HepG2 (cell line): ENCODE data around the gene GON7. TPM values are rescaled to one million over a fixed set of nuclear protein-coding genes. Genes with fewer than 3 reads are reported as not detected.

ENCODE experiments used
- ATAC-seq: fragments of 200-7000 bp; cut with Tn5 transposase; 3 replicates; pipeline ENCODE4 v1.9.1; 2020; ENCODE audit warnings: mild to moderate bottlenecking, moderate library complexity
- BruUV-seq: library from RNA; stranded (reverse); fragments of 400-500 nt; replicated peaks from 2 replicates; lab custom pipeline; 2021; lab: Mats Ljungman, UMichigan
- CTCF ChIA-PET: fragments of 300-600 bp; formaldehyde crosslinking; extraction: SDS; loops from one replicate; lab custom pipeline; 2021; ENCODE audit warnings: low total read pairs, inconsistent platforms, low intra/inter-chr PET ratio; lab: Yijun Ruan, JAX
- POLR2A ChIA-PET: fragments of 350-600 bp; sonication (Branson Sonifier 250); formaldehyde crosslinking; loops from one replicate; lab custom pipeline; 2020; ENCODE audit warnings: antibody characterized with exemption, inconsistent platforms; lab: Yijun Ruan, JAX
- DNase-seq: peaks from one replicate; pipeline ENCODE4 v3.0.0-alpha.2; 2015; ENCODE audit warnings: low spot score
- FAIRE-seq: peaks from 3 replicates; lab custom pipeline; 2011; peaks lifted over from hg19 to GRCh38; lab: Jason Lieb, UNC
- H2AFZ ChIP-seq: one replicate; pipeline ENCODE4 v1.6.1; 2011; ENCODE audit warnings: low read length, inconsistent platforms
- H3K27ac ChIP-seq: fragments of 300-600 bp; 3 replicates; pipeline ENCODE4 v1.8.0; 2011; ENCODE audit warnings: mixed run types, mild to moderate bottlenecking, mixed read lengths, low read length, inconsistent platforms; ENCODE audit not compliant: insufficient read depth; ENCODE audit errors: extremely low read length
- H3K27me3 ChIP-seq, 2 experiments: fragments of 200-600 bp in 1 of 2; 2 replicates in 1 of 2; 3 replicates in 1 of 2; pipeline versions ENCODE4 v1.6.0 to v1.8.0; 2011; ENCODE audit warnings: low read length in 2 of 2, mild to moderate bottlenecking in 2 of 2, moderate library complexity in 2 of 2, inconsistent platforms in 1 of 2; ENCODE audit not compliant: insufficient read depth in 2 of 2, control insufficient read depth in 1 of 2
- H3K36me3 ChIP-seq, 2 experiments: fragments of 200-600 bp in 1 of 2; replicated peaks in 1 of 2; 2 replicates in 1 of 2; 3 replicates in 1 of 2; pipeline versions ENCODE4 v1.5.1 to v1.8.0; 2011; ENCODE audit warnings: low read length in 2 of 2, inconsistent platforms in 1 of 2; ENCODE audit not compliant: insufficient read depth in 2 of 2, control insufficient read depth in 1 of 2
- H3K4me1 ChIP-seq: 2 replicates; pipeline ENCODE4 v1.5.1; 2012; ENCODE audit warnings: low read length, inconsistent platforms; ENCODE audit not compliant: insufficient read depth
- H3K4me2 ChIP-seq: 2 replicates; pipeline ENCODE4 v1.6.0; 2011; ENCODE audit warnings: low read depth, low read length, inconsistent platforms
- H3K4me3 ChIP-seq, 3 experiments: fragments of 200-600 bp in 1 of 3; sonication (generic), shearing (Covaris generic) in 1 of 3; replicated peaks in 1 of 3; 2 replicates each; pipeline ENCODE4 v1.5.1; 2011 to 2016; ENCODE audit warnings: low read length in 3 of 3, inconsistent platforms in 2 of 3, low read depth in 2 of 3, mild to moderate bottlenecking in 2 of 3, control low read depth in 1 of 3, mixed read lengths in 1 of 3; ENCODE audit not compliant: insufficient read depth in 1 of 3
- H3K79me2 ChIP-seq: one replicate; pipeline ENCODE4 v1.6.1; 2011; ENCODE audit warnings: low read length, inconsistent platforms; ENCODE audit not compliant: insufficient read depth
- H3K9ac ChIP-seq: 2 replicates; pipeline ENCODE4 v1.6.0; 2011; ENCODE audit warnings: mild to moderate bottlenecking, low read depth, low read length, inconsistent platforms; ENCODE audit not compliant: insufficient read depth
- H3K9me3 ChIP-seq: 2 replicates; pipeline ENCODE4 v1.5.1; 2012; ENCODE audit warnings: mild to moderate bottlenecking, low read length
- H4K20me1 ChIP-seq: 2 replicates; pipeline ENCODE4 v1.6.0; 2011; ENCODE audit warnings: inconsistent platforms, mild to moderate bottlenecking, low read length, moderate library complexity; ENCODE audit not compliant: insufficient read depth
- CENPX ChIP-seq: sonication (generic); formaldehyde crosslinking; IDR thresholded peaks from 2 replicates; pipeline ENCODE4 v1.9.0; 2021; ENCODE audit warnings: mild to moderate bottlenecking, missing genetic modification reagents, moderate library complexity
- ELF3 ChIP-seq: IDR thresholded peaks from 2 replicates; pipeline ENCODE4 v1.6.1; 2016; ENCODE audit warnings: missing genetic modification reagents, missing compliant biosample characterization
- RFX5 ChIP-seq: IDR thresholded peaks from 2 replicates; pipeline ENCODE4 v1.6.1; 2011; ENCODE audit warnings: low read depth, low read length, improper control_type of control experiment
- WIZ ChIP-seq: sonication (generic); formaldehyde crosslinking; IDR thresholded peaks from 2 replicates; pipeline ENCODE4 v1.5.1; 2020; ENCODE audit warnings: mild to moderate bottlenecking, missing genetic modification reagents
- WGBS: methylation state at CpG from one replicate; pipeline ENCODE4 v1.1.6; 2017; ENCODE audit warnings: low lambda C conversion rate; 5-methylcytosine and 5-hydroxymethylcytosine counted together
- in situ Hi-C: cut with HindIII; loops from 2 replicates; pipeline ENCODE4 v1.10.0; 2017; ENCODE audit warnings: low pct_unique_long_range_greater_than_20kb; ENCODE audit not compliant: extremely low pct_ligation_motif_present
- intact Hi-C: fragments of 100-400 bp; cut with micrococcal nuclease; formaldehyde crosslinking; loops from one replicate; pipeline ENCODE4 v1.10.0; 2022; ENCODE audit not compliant: unreplicated experiment
- polyA plus RNA-seq, 8 experiments: library from polyadenylated mRNA; depleted of rRNA in 3 of 8; stranded (reverse) in 7 of 8; unstranded in 1 of 8; fragments of >200 nt; fragmentation: Illumina TruSeq in 4 of 8; extraction: Trizol in 4 of 8; gene quantifications; 2 replicates each; pipeline versions ENCODE4 v1.2.1 to v1.2.3, GENCODE V29; 2011 to 2016; ENCODE audit warnings: low read depth in 4 of 8, missing spikeins in 1 of 8, mixed read lengths in 1 of 8; ENCODE audit not compliant: insufficient read depth in 1 of 8
- total RNA-seq, 5 experiments: library from RNA; depleted of rRNA; stranded (reverse); fragments of >200 nt; fragmentation: Illumina TruSeq; extraction: Trizol; gene quantifications; 2 replicates each; pipeline ENCODE4 v1.2.3, GENCODE V29; 2016; ENCODE audit warnings: low read depth in 1 of 5

GON7 gene
- total and polyA plus RNA-seq, 2 of the 13 experiments (the other 11 are each of a cell fraction or from before 2014, with no cell fraction given): 11.9 to 28.0 TPM

GRCh38 chr14:93232159-93232558 is 25.3 kb upstream of the GON7 start:
- no peak overlapping the region for H3K27ac ChIP-seq
- H3K9ac ChIP-seq: no peak overlapping the region
- no peak overlapping the region for H3K4me2 ChIP-seq
- ChIA-PET CTCF (no interaction called here), POLR2A (no interaction called here)
- DNase-seq: no peak
- WGBS: 84% methylated on average over 13 of the region's 17 CpGs
- H3K79me2 ChIP-seq: no peaks in the 10 kb centered on the region
- no TSS peak for BruUV-seq
- peaks cover 3% of the 10 kb centered on the region in 2 experiments for H3K36me3 ChIP-seq
- H2AFZ ChIP-seq: no peak overlapping the region
- no peaks in the 10 kb centered on the region for H4K20me1 ChIP-seq
- no peak overlapping the region for H3K4me3 ChIP-seq
- H3K27me3 ChIP-seq: no peaks in the 10 kb centered on the region
- no peaks in the 10 kb centered on the region for H3K9me3 ChIP-seq
- no peak for TF ChIP-seq RFX5
- TF ChIP-seq, all 625 proteins: peak for 0
- peaks cover 14% of the 10 kb centered on the region; the same call in 1 of the 2 replicates for H3K4me1 ChIP-seq
- FAIRE-seq (no peak), ATAC-seq (no peak; the same call in 1 of the 3 replicates)
- intact Hi-C loops (no loop called here), in situ Hi-C loops (loop anchor here (10.0 kb wide), 1 partner anchor 313 kb away; no protein-coding TSS in a partner anchor)

- ATAC-seq (no peak; the same call in 2 of the 3 replicates), FAIRE-seq (no peak), DNase-seq (no peak)
- Histone ChIP-seq H4K20me1 (no peaks in the 10 kb centered on the region), H3K4me3 (peak overlapping the region in 1 of 3 experiments; percentile 16; a peak in 1 of 6 replicates), H3K36me3 (peaks cover 5 to 9% of the 10 kb centered on the region in 2 experiments), H3K27ac (no peak overlapping the region), H3K4me2 (peak overlapping the region; percentile 6; the same call in 1 of the 2 replicates), H3K27me3 (no peaks in the 10 kb centered on the region), H3K9ac (no peak overlapping the region), H3K4me1 (peaks cover 14% of the 10 kb centered on the region; the same call in 1 of the 2 replicates), H3K9me3 (no peaks in the 10 kb centered on the region), H3K79me2 (no peaks in the 10 kb centered on the region), H2AFZ (no peak overlapping the region)
- POLR2A ChIA-PET: no interaction called here
- in situ Hi-C loops (loop anchor here (10.0 kb wide), 1 partner anchor 313 kb away; no protein-coding TSS in a partner anchor), intact Hi-C loops (no loop called here)
- CTCF ChIA-PET: no interaction called here
- TF ChIP-seq CENPX (CRISPR knock-in tag) (no peak), ELF3 (no peak), WIZ (CRISPR knock-in tag) (no peak)
- 64% methylated on average over 30 of the region's 39 CpGs for WGBS
- BruUV-seq: no TSS peak
Measured at GRCh38 chr14:93231129-93231979, 24.5 kb upstream of the GON7 start.
